ENCODE data around the gene KRTAP22-1.

GRCh38 chr21:30598802-30599201 lies 2.1 kb upstream of the KRTAP22-1 start, which contains the start of gene KRTAP6-2:
- TF ChIP-seq CTCF (IDR thresholded peaks at IDR 0.05): no peak
- no peak for TF ChIP-seq POLR2A (IDR thresholded peaks at IDR 0.05)

Measured in adrenal gland (tissue), 5 donors.